IMR-90 (cell line): ENCODE data around the gene CRABP1. TPM values are rescaled to one million over a fixed set of nuclear protein-coding genes. Genes with fewer than 3 reads are reported as not detected.

Experiments
- ATAC-seq: fragments of 200-7000 bp; cut with Tn5 transposase; 2 replicates; pipeline ENCODE4 v1.9.1; 2020; ENCODE audit warnings: low read depth, mild to moderate bottlenecking, moderate library complexity
- BruUV-seq: library from RNA; stranded (reverse); fragments of 400-500 nt; replicated peaks from 2 replicates; lab custom pipeline; 2021; lab: Mats Ljungman, UMichigan
- CTCF ChIA-PET: fragments of 300-600 bp; formaldehyde crosslinking; extraction: SDS; loops from one replicate; lab custom pipeline; 2021; ENCODE audit warnings: antibody characterized with exemption; lab: Yijun Ruan, JAX
- POLR2A ChIA-PET: fragments of 300-600 bp; sonication (Branson Sonifier 250); formaldehyde crosslinking; loops from one replicate; lab custom pipeline; 2022; ENCODE audit warnings: antibody characterized with exemption; ENCODE audit not compliant: unreplicated experiment; lab: Charles Lee
- DNase-seq: peaks from one replicate; pipeline ENCODE4 v3.0.0; 2013
- H2AFZ ChIP-seq: replicated peaks from 2 replicates; pipeline ENCODE3; 2013; ENCODE audit warnings: low read length, mild to moderate bottlenecking; ENCODE audit not compliant: poor library complexity
- H2AK5ac ChIP-seq: 2 replicates; pipeline ENCODE4 v1.6.1; 2013; ENCODE audit warnings: low read depth, low read length, inconsistent platforms
- H2AK9ac ChIP-seq: replicated peaks from 2 replicates; pipeline ENCODE3; 2013; ENCODE audit warnings: mild to moderate bottlenecking, low read depth, low read length, moderate library complexity; ENCODE audit not compliant: poor library complexity
- H2BK120ac ChIP-seq: 2 replicates; pipeline ENCODE4 v1.6.1; 2013; ENCODE audit warnings: low read depth, low read length, inconsistent platforms
- H2BK15ac ChIP-seq: 3 replicates; pipeline ENCODE4 v1.6.1; 2013; ENCODE audit warnings: low read depth, low read length, inconsistent platforms
- H2BK20ac ChIP-seq: 2 replicates; pipeline ENCODE4 v1.6.1; 2013; ENCODE audit warnings: low read depth, mild to moderate bottlenecking, inconsistent platforms, low read length, moderate library complexity
- H2BK5ac ChIP-seq: 2 replicates; pipeline ENCODE4 v1.6.1; 2013; ENCODE audit warnings: mild to moderate bottlenecking, low read depth, low read length, inconsistent platforms; ENCODE audit not compliant: poor library complexity, severe bottlenecking
- H3K14ac ChIP-seq: replicated peaks from 2 replicates; pipeline ENCODE4 v1.6.1; 2013; ENCODE audit warnings: low read depth, low read length, inconsistent platforms
- H3K18ac ChIP-seq: 2 replicates; pipeline ENCODE4 v1.6.1; 2013; ENCODE audit warnings: low read depth, low read length, control low read depth
- H3K23ac ChIP-seq: 2 replicates; pipeline ENCODE4 v1.6.1; 2013; ENCODE audit warnings: low read depth, low read length, inconsistent platforms
- H3K27ac ChIP-seq: 2 replicates; pipeline ENCODE4 v1.5.1; 2013; ENCODE audit warnings: mild to moderate bottlenecking, control low read depth, low read length; ENCODE audit not compliant: insufficient read depth
- H3K27me3 ChIP-seq: 2 replicates; pipeline ENCODE4 v1.6.1; 2013; ENCODE audit warnings: low read length; ENCODE audit not compliant: control insufficient read depth, insufficient read depth
- H3K36me3 ChIP-seq: 2 replicates; pipeline ENCODE4 v1.6.1; 2013; ENCODE audit warnings: low read length, mixed read lengths; ENCODE audit not compliant: control insufficient read depth, insufficient read depth
- H3K4ac ChIP-seq: 2 replicates; pipeline ENCODE4 v1.6.1; 2013; ENCODE audit warnings: low read depth, low read length, inconsistent platforms
- H3K4me1 ChIP-seq: 2 replicates; pipeline ENCODE4 v1.6.1; 2013; ENCODE audit warnings: low read length, mixed read lengths; ENCODE audit not compliant: control insufficient read depth, insufficient read depth
- H3K4me2 ChIP-seq: 2 replicates; pipeline ENCODE4 v1.6.1; 2013; ENCODE audit warnings: low read depth, mild to moderate bottlenecking, control low read depth, low read length, moderate library complexity
- H3K4me3 ChIP-seq: 2 replicates; pipeline ENCODE4 v1.5.1; 2013; ENCODE audit warnings: low read depth, mild to moderate bottlenecking, control low read depth, low read length, moderate library complexity; ENCODE audit not compliant: insufficient read depth
- H3K56ac ChIP-seq: 2 replicates; pipeline ENCODE4 v1.6.1; 2013; ENCODE audit warnings: low read length, inconsistent platforms; ENCODE audit not compliant: insufficient read depth; ENCODE audit errors: extremely low read depth
- H3K79me1 ChIP-seq, 2 experiments: 2 replicates each; pipeline ENCODE4 v1.6.1; 2013; ENCODE audit warnings: low read length in 2 of 2, inconsistent platforms in 1 of 2, low read depth in 1 of 2
- H3K9ac ChIP-seq: 2 replicates; pipeline ENCODE4 v1.6.1; 2013; ENCODE audit warnings: low read depth, low read length, control low read depth
- H3K9me1 ChIP-seq: 2 replicates; pipeline ENCODE4 v1.6.1; 2013; ENCODE audit warnings: low read length, inconsistent platforms; ENCODE audit not compliant: insufficient read depth
- H3K9me3 ChIP-seq: 2 replicates; pipeline ENCODE4 v1.6.1; 2013; ENCODE audit warnings: low read length; ENCODE audit not compliant: control insufficient read depth, insufficient read depth
- H4K20me1 ChIP-seq: 2 replicates; pipeline ENCODE4 v1.6.1; 2013; ENCODE audit warnings: low read length, inconsistent platforms; ENCODE audit not compliant: insufficient read depth
- H4K5ac ChIP-seq: 2 replicates; pipeline ENCODE4 v1.6.1; 2013; ENCODE audit warnings: mild to moderate bottlenecking, low read depth, low read length, control low read depth
- H4K8ac ChIP-seq, 2 experiments: 2 replicates each; pipeline ENCODE4 v1.6.1; 2013; ENCODE audit warnings: low read depth in 2 of 2, low read length in 2 of 2, control low read depth in 1 of 2, inconsistent platforms in 1 of 2
- H4K91ac ChIP-seq: 2 replicates; pipeline ENCODE4 v1.6.1; 2013; ENCODE audit warnings: low read depth, low read length, inconsistent platforms; ENCODE audit not compliant: insufficient read depth
- BHLHE40 ChIP-seq: fragments of 150-350 bp; IDR thresholded peaks from 2 replicates; pipeline ENCODE4 v1.6.1; 2016; ENCODE audit warnings: mild to moderate bottlenecking, low read depth, low read length
- CHD1 ChIP-seq: IDR thresholded peaks from 2 replicates; pipeline ENCODE4 v1.6.1; 2012; ENCODE audit warnings: low read depth, low read length, improper control_type of control experiment
- MAZ ChIP-seq: IDR thresholded peaks from 2 replicates; pipeline ENCODE4 v1.6.1; 2012; ENCODE audit warnings: low read depth, mild to moderate bottlenecking, low read length, improper control_type of control experiment, moderate library complexity, borderline replicate concordance
- RFX5 ChIP-seq: IDR thresholded peaks from 2 replicates; pipeline ENCODE4 v1.8.0; 2012; ENCODE audit warnings: low read depth, mild to moderate bottlenecking, low read length, moderate library complexity
- USF2 ChIP-seq: fragments of 150-350 bp; IDR thresholded peaks from 2 replicates; pipeline ENCODE4 v1.6.1; 2017; ENCODE audit warnings: mild to moderate bottlenecking, antibody characterized with exemption, low read length, low read depth
- WGBS, 2 experiments: methylation state at CpG; one replicate each; pipeline versions ENCODE4 v1.1.5 to v1.1.7; 2013; ENCODE audit warnings: missing lambda C conversion rate in 2 of 2; ENCODE audit not compliant: insufficient read length in 1 of 2; ENCODE audit errors: extremely low coverage in 2 of 2; 5-methylcytosine and 5-hydroxymethylcytosine counted together
- dilution Hi-C: fragments of 300-500 bp; cut with HindIII; formaldehyde crosslinking; loops from one replicate; pipeline ENCODE4 v1.14.3; 2018; ENCODE audit warnings: low sequenced_read_pairs; ENCODE audit not compliant: unreplicated experiment
- in situ Hi-C: fragments of 300-500 bp; cut with MboI; formaldehyde crosslinking; loops from 3 replicates; pipeline ENCODE4 v1.14.3; 2019; ENCODE audit warnings: low sequenced_read_pairs, inconsistent platforms, mixed read lengths
- intact Hi-C: fragments of 100-400 bp; cut with micrococcal nuclease; formaldehyde crosslinking; loops from 2 replicates; pipeline ENCODE4 v1.10.0; 2022
- polyA plus RNA-seq, 3 experiments: library from polyadenylated mRNA; depleted of rRNA; stranded (reverse); fragments of >200 nt; gene quantifications; 2 replicates each; pipeline ENCODE4 v1.2.3, GENCODE V29; 2012; ENCODE audit warnings: low replicate concordance in 1 of 3
- total RNA-seq: library from RNA; depleted of rRNA; stranded (reverse); fragments of >200 nt; gene quantifications from 2 replicates; pipeline ENCODE4 v1.2.3, GENCODE V29; 2012

The CRABP1 gene
- total and polyA plus RNA-seq, 2 of the 4 experiments (the other 2 are of a cell fraction) = not detected

GRCh38 chr15:78312536-78312935 lies 27.6 kb upstream of the CRABP1 start:
- H4K8ac ChIP-seq = no peak overlapping the region
- no peak for TF ChIP-seq RFX5
- no peak for TF ChIP-seq USF2
- no peak for TF ChIP-seq CHD1
- TF ChIP-seq MAZ = no peak
- TF ChIP-seq BHLHE40 = no peak
- no peak overlapping the region for H2AK9ac ChIP-seq
- no peak overlapping the region for H2BK5ac ChIP-seq
- H3K18ac ChIP-seq = no peak overlapping the region
- H3K23ac ChIP-seq = no peak overlapping the region
- H2AFZ ChIP-seq = peak overlapping the region; percentile 43
- no peak overlapping the region for H2BK120ac ChIP-seq
- H3K9me1 ChIP-seq = peaks cover 3% of the 10 kb centered on the region; the same call in 1 of the 2 replicates
- no peak overlapping the region for H3K14ac ChIP-seq
- no peak overlapping the region for H2AK5ac ChIP-seq
- dilution Hi-C loops = no loop called here
- peaks cover 25% of the 10 kb centered on the region; the same call in 1 of the 2 replicates for H3K27me3 ChIP-seq
- H3K9me3 ChIP-seq = no peaks in the 10 kb centered on the region
- no peak overlapping the region for H3K4me3 ChIP-seq
- H4K91ac ChIP-seq = no peak overlapping the region
- no peak overlapping the region for H2BK15ac ChIP-seq
- no peaks in the 10 kb centered on the region for H3K36me3 ChIP-seq
- intact Hi-C loops = no loop called here
- DNase-seq (no peak), ATAC-seq (no peak)
- H3K4ac ChIP-seq = no peak overlapping the region
- BruUV-seq = no TSS peak
- no peak overlapping the region for H2BK20ac ChIP-seq
- H3K4me1 ChIP-seq = no peaks in the 10 kb centered on the region
- no peaks in the 10 kb centered on the region for H4K20me1 ChIP-seq
- POLR2A ChIA-PET = no interaction called here
- H3K79me1 ChIP-seq = no peaks in the 10 kb centered on the region
- 60% methylated on average over 2 of the region's 4 CpGs; no CpG with 5 or more reads in 1 of the 2 experiments for WGBS, 2 experiments
- H3K4me2 ChIP-seq = no peak overlapping the region
- in situ Hi-C loops = loop anchor here (5.0 kb wide), 1 partner anchor 105 kb away; no protein-coding TSS in a partner anchor
- H3K9ac ChIP-seq = no peak overlapping the region
- H3K27ac ChIP-seq = no peak overlapping the region
- CTCF ChIA-PET = interaction anchor here (0.8 to 1.8 kb wide), 2 partner anchors 14 to 110 kb away, joined by 3 to 5 read pairs; no protein-coding TSS in a partner anchor
- H3K56ac ChIP-seq = no peak overlapping the region
- H4K5ac ChIP-seq = no peak overlapping the region
